Peyer's patch (tissue), 4 donors: ENCODE data around the gene HAPLN3.

Experiments
- POLR2A ChIP-seq, 2 donors: fragments of 450-650 bp; IDR thresholded peaks; one replicate each; pipeline ENCODE4 v1.5.1; 2017; ENCODE audit warnings: antibody characterized with exemption in 2 of 2, mild to moderate bottlenecking in 2 of 2, moderate library complexity in 2 of 2
- TF ChIP-seq, protein P1 (sequence below), 6 experiments: fragments of 450-650 bp in 4 of 6; fragments of 200-600 bp in 2 of 6; sonication (generic) in 1 of 6; IDR thresholded peaks; one replicate each; pipeline ENCODE4 v1.5.1; 2017 to 2019; ENCODE audit warnings: antibody characterized with exemption in 6 of 6, mild to moderate bottlenecking in 3 of 6, moderate library complexity in 1 of 6

DNA sequence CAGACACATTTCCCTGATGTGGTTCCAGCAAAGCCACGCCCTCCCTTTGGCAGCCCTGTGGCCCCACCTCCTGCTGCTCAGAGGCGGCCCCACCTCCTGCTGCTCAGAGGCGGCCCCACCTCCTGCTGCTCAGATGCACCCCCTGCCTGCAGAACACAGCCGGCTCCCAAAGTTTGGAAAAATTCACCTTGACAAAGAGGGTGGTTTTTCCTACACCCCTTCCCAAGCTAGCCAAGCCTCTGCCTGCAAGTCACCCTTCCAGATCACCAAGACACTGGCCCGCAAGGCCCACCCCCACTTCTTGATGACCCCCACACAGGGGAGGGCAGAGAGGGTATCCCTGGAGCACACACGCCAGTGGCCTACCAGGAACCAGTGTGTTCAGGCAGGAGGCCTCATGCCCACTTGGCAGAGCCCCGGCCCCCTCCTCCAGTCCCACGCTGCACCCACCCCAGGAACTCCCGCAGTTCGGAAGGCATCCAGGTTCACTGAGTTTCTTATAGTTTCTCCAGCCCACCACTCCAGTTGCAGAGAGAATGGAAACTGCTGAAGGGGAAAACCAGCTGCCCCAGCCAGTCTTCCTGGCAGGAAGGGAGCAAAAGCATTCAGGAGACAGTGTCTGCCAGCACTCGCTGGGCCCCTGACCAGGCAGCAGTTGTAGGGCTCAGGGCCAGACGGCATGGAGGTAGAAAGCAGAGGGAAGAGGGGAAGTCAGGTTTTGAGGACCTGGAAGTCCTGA is 2.3 kb upstream of the HAPLN3 start:
- TF ChIP-seq, protein P1, sequence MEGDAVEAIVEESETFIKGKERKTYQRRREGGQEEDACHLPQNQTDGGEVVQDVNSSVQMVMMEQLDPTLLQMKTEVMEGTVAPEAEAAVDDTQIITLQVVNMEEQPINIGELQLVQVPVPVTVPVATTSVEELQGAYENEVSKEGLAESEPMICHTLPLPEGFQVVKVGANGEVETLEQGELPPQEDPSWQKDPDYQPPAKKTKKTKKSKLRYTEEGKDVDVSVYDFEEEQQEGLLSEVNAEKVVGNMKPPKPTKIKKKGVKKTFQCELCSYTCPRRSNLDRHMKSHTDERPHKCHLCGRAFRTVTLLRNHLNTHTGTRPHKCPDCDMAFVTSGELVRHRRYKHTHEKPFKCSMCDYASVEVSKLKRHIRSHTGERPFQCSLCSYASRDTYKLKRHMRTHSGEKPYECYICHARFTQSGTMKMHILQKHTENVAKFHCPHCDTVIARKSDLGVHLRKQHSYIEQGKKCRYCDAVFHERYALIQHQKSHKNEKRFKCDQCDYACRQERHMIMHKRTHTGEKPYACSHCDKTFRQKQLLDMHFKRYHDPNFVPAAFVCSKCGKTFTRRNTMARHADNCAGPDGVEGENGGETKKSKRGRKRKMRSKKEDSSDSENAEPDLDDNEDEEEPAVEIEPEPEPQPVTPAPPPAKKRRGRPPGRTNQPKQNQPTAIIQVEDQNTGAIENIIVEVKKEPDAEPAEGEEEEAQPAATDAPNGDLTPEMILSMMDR (IDR thresholded peaks at IDR 0.05) = peak in 5 of 6 experiments; percentile 19 to 52 (median 32)
- no peak for TF ChIP-seq POLR2A (IDR thresholded peaks at IDR 0.05)
